ENCODE results near the gene PFKP.

The PFKP gene

GRCh38 chr10:3186368-3186767, 119.0 kb downstream of the PFKP start:
- Histone ChIP-seq H3K9me3 (ENCODE audit: control insufficient read depth in 1 of 2, low read length in 2 of 2) (no peaks in the 10 kb centered on the region), H3K4me1 (ENCODE audit: control insufficient read depth in 1 of 2, insufficient read depth in 2 of 2, low read length in 2 of 2) (no peaks in the 10 kb centered on the region), H3K4me3 (ENCODE audit: low read depth in 1 of 2, low read length in 2 of 2) (no peak overlapping the region), H3K27me3 (ENCODE audit: control insufficient read depth in 1 of 2, insufficient read depth in 2 of 2, low read length in 2 of 2) (no peaks in the 10 kb centered on the region), H3K36me3 (ENCODE audit: control insufficient read depth in 1 of 2, insufficient read depth in 2 of 2, low read length in 2 of 2) (no peaks in the 10 kb centered on the region), H3K9ac (ENCODE audit: low read depth in 1 of 2, low read length in 2 of 2) (no peak overlapping the region), H3K27ac (ENCODE audit: low read depth, low read length) (no peak overlapping the region)

All from duodenal mucosa (tissue), 2 donors.